HEK293 (cell line): ENCODE measurements around the gene GSG1L2.

ENCODE experiments used
- CTCF ChIP-seq: fragments of 450-650 bp; formaldehyde crosslinking; IDR thresholded peaks from 2 replicates; pipeline ENCODE4 v1.5.1; 2016; ENCODE audit warnings: missing biosample characterization, missing genetic modification characterization
- ZNF404 ChIP-seq: fragments of 450-650 bp; formaldehyde crosslinking; IDR thresholded peaks from 2 replicates; pipeline ENCODE4 v1.5.1; 2017; ENCODE audit warnings: missing biosample characterization, missing genetic modification characterization

DNA sequence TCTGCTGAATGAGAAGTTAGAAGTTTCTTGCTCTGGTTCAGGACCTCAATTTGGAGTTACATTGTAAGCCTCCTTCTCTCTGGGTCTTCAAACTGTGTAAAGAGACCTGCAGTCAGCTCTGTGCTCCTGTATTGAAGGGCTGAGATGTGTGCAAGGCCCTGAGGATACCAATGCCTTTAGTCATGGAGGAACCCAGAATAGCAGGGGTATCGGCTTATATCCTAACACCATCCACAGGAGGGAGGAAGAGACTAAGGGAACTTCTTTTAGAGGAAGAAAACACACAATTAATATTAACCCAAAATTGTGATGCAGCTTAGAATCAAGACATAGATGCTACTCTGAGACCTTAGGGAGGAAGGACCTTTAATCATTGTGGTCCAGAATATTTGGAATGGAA lies 40.3 kb upstream of the GSG1L2 start:
- TF ChIP-seq ZNF404 (tag by site-specific recombination) (no peak), CTCF (no peak)
